COLO668 (cell line): ENCODE data around the gene VAX1.

ENCODE experiments used
- DNase-seq: peaks from one replicate; lab custom pipeline; 2025; ENCODE audit not compliant: unreplicated experiment; lab: John Stamatoyannopoulos, UW

The VAX1 gene

DNA sequence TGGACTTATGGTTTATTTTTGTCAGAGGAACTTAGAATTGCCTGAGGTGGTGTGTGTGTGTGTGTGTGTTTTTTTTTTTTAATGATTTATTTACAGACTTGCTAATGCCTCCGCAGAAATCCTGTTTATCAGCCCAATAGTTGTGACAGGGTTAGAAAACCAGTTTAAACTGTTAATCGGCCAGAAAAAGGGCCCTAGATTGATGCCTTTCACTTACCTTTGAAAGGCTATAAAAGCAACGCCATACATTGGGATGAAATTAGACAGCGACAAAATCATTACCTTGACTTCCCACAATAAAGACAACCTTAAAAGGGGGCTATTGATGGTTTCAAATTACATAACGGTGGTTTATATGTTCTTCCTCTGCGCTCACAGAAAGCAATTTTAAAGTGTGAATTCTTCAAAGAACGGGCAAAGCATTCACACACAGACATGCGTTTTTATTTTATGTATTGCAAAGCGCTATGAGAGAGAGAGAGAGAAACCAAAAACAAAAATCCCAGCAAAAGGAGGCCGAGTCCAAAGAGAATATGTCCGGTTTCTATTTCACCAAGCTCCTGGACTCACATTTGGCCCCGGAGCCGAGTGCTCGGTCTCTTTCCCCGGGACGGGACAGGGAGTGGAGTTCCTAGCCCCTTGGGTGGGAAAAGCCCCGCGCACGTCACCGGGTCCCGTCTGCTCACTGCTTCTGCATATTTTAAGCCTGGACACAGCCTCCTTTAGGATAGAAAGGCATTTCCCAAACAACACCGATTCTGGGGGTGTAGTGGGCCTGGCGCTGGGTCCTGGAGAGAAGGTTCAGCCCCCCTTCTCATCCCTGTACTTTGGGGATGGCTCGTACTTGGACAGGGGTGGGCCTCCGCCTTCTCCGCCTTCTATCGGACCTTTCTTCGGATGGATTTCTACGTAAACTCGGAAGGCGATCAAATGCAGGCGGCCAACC is 26.8 kb upstream of the VAX1 start:
- no peak for DNase-seq

DNA sequence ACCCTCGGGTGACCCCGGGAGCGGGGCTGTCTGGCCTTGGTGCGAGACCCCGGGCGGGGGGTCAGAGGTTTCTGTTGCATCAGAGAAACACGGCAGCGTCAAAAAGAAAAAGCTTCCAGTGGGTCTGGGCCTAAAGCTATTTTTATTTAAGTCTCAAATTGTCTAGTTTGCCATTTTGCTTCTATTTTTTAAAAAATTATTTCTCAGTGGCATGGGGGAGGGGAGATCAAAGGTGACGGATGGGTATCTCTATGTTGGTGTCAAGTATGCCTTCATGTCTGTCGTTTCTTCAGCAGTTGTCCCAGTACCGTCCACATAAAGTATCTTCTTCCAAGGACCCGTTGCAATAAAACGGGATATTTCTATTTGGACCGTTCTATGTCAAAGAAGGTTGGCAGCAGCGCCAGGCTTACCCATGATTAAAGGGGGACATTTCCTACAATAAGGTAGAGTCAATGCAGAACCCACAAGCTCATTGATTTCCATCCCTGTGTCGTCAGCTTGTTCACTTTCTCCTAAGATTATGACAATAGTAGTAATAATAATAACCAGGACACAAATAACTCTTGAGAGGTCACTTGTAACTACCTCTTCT is 26.0 kb upstream of the VAX1 start:
- no peak for DNase-seq

DNA sequence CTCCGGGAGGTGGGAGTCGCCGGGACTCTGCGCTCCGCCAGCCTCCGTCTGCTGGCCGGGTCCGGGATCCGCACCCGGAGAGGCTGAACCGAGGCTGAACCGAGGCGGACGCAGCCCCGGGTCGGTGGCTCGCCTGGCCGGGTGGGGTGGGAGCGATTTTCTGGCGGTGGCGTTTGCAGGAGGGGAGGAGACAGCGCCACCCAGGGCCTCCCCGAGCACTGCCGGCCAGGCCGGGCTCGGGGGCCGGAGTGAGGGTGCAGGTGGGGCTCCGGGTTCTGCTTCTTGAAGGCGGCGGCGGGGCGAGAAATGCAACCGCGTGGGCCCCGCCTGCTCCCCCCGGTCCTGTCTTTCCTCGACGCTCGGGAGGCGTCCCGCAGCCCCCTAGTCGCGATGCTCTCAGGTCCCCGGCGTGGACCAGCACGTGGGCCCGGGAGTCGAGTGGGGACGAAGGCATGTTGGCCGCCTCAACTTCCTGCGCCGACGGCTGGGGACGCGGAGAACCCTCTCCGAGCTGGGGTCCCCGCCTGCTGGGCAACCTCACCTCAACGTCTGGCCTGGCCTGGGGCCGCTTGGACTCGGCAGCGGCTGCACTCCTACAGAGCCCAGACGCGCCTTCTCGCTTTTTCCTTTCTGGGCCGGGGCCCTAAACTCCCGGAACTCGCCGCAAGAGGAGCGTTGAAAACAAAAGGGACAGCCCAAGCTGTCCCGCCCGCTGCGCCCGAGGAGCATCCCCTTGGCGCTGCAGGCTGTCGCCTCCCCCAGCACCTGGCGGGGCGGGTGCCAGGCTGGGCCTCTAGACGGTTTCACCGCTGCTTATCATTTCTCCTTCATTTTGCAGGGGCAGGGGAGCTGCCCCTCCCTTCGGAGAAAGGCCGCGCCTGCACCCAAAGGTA is 25.2 kb upstream of the VAX1 start:
- DNase-seq = no peak

DNA sequence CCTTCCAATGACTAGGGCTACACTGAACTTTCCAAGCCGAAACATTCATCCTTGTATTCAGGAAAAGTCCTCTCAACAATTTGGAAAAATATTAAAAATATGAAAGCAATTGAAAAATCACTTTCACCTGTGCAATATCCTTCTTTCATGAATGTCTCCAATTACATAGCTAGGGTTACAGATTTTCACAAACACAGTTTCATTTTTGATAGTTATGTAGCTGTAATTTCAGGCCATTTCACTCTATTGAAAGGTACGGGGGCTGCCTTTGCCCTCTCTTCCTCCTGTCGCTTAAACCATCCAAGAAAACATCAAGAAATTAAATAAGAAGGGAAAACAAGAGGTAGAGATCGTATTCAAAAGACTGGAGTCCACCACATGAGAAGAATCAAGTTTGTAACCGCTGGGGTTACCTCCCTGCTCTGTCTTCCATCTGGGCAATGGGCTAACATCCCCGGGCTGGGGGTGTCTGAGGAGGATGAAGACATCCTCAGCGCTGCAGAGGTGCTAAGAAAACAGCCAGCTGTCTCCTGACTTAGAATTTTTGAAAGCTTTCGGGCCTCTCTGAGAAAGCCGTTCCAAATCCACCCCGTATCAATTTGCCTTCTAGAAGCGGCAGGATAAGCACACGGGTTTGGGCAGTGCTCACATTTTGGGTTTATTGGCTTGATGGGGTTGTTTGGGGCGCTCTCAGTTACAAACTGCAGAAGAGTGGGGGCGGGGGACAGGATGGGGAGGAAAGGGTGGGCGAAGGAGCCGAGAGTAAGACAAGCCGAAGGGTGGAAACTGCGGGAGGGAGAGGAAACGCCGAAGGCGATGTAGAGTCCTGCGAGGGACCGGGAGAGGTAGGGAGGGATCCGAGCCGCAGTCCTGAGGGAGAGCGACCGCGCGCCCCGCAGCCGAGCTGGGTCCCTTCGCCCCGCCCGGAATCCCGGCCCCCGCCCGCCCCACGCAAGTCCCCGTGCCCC is 24.3 kb upstream of the VAX1 start:
- no peak for DNase-seq

DNA sequence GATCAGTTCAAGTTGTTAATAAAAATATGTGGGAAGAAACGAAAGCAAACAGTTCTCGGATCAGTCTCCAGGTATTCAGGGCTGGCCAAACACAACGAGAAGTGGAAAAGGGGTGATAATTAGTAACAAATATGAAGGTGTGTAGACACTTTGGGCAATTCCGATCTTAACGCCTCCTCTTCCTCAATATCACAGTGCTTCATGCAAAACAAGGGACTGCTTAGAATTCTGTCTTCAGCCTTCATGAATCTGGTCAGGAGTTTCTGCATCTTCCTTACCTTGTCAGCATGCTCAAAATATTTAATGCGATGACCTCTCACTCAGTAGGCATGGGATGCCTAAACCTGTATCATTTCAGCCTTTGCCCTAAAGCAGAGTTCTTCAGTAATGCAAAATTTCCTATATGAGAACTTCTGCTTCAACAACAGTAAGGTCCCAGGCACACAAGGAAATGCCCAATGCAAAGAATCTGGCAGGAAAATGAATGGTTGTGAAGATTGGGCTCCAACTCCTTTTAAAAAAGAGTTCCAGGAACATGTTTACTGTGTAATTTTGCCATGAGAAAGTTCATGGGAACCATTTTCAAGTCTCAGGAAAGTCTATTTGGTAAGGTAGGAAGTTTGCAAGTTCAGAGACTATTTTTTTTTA is 23.4 kb upstream of the VAX1 start:
- DNase-seq = no peak

DNA sequence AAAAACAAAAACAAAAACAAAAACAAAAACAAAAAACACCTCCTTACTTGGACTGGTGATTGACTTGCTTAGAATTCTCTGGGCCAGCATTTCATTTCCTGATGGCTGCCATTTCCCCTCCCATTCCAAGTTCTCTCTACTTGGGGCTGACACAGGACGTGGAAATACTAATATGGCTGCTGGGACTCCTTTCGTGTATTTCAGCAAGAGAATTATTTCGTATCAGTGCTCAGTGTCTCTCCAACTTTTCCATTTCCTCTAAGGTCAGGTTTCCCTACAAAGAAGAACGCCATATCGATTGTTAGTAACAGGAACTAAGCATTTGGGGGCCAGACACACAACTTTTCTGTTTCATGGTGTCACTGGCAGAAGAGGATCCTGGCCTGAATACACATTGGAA is 22.5 kb upstream of the VAX1 start:
- DNase-seq = no peak

DNA sequence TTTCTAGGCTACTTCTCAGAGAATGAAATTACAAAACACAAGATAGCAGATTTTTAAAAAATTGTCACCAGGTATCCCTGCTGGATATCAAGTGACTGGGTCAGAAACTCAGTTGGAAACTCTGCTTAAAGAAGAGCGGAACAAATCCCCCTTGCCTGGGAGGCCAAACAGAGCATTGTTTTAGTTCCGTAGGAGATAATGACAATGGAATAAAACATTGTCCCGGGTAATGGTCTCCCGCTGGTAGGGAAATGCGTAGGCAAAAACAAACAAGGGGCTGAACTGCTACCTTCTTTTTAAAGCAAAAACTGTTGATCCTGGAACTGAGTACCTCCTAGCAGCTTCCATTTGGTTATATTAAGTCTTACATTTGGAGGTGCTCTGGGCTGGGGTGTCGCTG is 21.3 kb upstream of the VAX1 start:
- no peak for DNase-seq

DNA sequence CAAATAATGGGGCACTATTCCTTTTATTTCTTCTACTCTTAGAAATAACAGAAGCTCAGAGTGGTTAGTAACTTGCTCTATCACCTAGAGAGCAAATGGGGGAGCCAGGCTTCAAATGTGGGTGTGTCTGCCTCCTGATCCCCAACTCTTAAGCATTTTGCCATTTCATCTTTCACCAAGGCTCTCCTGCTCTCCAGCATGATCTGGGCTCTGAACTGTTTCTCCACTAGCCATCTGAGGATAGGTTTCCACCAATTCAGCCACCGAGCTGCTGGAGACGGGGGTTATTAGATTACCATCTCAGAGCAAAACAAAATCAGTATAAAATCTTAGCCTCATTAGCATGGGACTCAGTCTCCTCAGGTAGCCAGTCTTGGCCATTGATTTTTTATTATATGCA is 20.2 kb upstream of the VAX1 start:
- DNase-seq = no peak

DNA sequence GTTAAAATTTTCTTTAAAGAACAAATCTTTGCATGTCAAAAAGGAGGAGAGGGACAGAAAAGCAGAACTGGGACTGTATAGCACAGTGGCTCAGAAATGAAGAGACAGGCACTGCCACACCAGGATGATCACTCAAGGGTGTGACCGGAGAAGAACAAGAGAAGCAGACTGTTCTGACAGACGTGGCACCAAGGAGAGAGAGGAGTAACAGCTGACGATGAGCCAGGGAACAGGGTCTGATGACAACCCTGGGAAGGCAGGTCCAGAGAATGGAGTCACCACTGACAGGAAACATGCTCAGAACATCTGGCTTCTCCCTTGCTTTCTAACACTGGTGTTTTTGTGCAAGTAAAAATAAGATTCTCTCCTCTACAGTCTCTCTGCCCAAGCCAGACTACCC is 14.6 kb upstream of the VAX1 start:
- DNase-seq = no peak

DNA sequence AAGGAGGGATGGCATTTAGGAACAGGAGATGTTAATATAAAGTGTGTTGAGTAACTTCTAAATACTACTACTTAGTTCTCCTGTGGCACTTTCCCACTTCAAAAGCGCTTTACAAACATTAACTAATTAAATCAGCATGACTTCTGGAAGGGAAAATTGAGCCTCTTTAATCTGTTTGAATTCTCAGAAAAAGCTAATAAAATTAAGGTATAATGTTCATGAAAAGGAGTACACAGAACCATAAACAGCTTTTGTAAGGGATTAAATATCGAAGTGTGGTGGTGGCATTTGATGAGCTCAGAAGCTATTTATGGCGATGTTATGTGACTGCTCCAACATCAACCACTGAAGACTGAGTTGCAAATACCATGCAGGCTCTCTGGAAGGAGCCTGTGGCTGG is 10.2 kb upstream of the VAX1 start:
- no peak for DNase-seq

DNA sequence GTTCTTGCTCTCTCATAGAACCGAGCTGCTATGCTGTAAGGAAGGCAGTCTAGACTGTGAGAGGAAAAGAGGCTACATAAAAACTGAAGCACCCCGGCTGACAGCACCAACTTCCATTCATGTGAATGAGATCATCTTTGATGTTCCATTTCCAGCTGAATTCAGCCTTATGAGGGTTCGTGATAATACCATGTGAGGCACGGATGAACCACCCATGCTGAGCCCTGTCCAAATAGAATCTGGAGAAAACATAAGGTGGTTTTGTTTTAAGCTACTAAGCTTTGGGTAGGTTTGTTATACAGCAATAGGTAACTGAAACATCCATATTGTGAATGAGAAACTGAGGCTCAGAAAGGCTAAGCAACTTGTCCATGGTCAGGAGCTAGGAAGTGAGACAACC is 6.9 kb upstream of the VAX1 start:
- no peak for DNase-seq

DNA sequence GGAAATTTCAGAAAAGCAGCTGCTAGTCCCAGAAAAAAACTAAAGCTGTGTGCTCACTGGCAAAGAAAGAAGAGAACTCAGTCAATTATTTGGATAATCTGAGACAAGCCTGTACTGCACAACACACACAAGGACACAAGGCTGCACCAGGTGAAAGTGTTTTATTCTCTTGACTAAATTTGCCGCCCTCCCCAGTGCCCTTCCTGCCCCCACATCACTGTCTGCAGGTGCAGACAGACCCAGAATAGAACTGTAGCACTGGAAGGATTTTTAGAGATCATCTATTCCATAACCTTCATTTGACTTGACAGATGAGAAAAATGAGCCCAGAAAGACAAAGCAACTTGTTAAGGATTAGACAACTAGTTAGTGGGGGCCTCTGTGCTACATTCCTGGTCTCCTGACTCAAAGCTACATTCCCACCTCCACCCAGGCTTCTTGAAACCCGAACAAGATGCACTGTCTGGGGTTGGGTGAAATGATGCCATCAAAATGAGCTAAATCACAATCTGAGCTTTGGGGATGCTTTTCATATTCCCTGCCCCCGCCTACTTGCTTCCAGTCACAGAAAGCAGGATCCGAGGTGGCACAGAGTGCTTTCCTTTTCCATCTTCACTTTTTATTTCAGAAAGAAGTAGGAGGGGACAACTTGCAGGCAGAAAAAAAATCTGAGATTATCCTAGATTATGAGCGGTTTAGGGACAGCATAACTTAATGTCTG is 5.2 kb upstream of the VAX1 start:
- DNase-seq = no peak

DNA sequence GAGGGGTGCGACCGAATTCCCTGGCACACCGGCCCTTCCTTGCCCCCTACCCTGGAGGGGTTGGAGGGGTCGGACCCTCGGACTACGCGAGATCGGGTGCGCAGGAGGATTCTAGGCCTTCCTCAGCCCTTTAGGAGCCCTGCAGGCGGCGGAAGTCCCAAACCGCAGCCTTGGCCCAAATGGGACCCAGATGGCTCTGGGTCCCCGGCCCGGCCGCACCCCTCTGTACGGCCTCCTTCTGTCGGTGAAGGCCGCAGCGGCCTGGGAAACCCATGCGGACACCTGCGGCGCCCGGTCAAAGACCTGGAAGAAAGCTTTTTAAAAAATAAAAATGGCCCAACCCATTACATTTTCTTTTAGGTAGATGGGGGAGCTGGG is 2.4 kb upstream of the VAX1 start:
- no peak for DNase-seq

DNA sequence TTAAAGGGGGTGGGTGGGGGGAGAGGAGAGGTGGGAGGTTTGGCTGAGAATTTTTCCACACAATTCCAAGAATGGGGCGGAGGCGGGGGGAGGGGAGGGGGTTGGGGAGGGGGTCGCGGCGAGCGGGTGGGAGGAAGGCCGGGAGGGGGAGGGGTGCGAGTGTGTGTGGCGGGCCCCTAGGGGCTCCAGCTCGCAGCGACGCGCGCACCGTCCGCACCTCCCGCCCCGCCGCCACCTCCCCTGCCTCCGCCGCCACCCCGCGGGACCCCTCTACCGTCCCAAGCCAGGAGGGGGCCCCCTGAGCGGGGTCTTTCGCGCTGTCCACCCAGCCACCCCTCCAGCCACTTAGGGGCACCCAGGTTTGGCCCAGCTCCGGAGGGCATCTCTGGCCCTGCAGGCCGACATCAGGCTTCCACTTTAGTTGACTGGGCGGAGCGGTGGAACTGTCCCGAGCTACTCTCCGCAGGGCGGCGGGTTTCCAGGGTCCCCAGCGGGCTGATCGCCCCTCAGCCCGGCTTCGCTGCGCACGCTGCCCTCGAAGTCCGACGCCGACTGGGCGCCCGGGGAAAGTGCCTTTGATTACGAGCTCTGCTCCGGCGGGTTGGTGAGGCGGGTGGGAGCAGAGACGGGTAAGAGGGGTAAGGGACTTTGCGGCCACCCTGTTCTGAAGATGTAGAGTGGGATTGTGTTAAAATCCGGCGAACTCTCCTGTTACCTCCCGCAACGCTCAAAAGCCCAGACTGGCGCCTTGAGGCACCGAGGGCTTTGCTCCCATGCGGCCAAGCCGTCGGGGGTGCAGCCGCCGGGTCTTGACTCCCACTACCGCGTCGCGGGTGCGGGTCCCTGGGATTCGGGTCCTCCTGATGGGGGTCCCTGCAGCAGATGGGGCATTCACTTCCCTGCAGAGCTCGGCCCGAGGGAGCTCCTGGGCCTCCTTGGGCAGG is 1.8 kb upstream of the VAX1 start:
- DNase-seq = no peak

DNA sequence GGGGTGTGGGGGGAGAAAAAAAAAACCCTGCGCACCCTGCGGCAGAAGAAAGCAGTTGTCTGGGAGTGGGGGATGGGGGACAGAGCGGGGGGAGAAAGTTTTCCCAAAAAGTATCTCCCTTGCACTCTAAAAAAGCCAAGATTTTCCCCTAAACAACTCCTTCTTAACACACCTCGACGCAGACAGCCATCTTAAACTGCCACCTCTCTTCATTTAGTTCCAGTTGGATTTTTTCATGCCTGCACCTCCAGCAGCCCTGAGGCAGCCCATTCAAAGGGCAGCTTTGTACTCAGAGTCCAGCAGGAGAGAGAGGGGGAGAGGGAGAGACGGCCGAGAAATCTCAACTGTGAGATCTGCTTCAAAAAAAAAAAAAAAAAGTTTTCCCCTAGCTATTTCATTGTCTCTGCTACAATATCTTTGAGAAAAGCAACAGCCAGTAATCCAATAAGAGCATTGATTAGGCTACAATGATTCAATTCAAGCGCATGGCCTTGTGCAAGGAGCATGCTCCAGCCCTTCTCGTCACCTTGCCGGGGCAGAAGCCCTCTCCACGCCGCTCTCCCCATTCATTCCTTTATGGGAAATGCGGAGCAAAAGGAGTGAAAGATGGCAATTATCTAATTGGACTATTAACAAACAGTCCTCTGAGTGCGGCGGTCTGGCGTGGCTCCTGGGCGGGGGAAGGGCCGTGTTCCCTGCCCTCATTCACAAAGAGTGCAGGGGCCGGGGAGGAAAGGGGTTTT is 939 bp upstream of the VAX1 start:
- no peak for DNase-seq

DNA sequence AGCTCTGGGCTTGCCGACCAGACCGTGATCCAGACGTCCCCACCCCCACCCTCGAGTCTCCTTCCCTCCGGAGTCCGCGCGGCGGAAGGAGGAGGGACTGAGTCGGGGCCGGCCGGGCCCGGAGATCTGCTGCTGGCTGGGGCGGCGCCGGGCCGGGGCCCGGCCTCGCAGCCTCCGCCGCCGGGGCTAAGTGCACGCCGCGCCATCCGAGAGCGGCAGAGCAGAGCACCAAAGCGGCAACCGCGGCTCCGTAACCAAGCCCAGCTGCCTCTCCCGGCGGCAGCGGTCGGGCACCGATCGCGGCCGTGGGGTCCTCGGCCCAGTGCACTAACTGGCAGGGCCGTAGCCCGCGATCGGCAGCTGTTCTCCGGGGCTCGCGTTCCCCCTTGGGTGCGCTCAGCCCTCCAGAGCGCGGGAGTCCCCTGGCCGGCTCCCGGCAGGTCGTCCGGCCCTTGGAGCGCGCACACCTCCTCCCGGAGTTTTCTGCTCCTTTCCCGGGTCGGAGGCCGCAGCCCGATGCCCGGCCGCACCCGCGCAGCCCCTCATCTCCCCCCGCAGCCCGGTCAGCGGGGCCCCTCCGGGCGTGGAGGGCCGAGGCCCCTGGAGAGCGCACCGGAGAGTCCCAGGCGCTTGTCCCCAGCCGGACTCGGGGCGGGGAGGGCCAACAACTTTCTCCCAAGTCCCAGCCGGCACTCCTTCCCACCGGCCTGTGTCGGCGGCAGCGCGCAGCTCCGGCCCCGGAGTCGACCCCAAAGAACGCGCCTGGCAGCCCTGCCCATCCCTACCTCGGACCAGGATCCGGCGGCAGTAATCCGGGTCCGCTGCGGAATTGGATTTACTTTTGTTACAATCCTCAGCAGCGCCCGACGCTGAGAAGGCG is 799 bp downstream of the VAX1 start:
- peak; percentile 31 for DNase-seq
